ENCODE results near the gene NDUFB10.

DNA sequence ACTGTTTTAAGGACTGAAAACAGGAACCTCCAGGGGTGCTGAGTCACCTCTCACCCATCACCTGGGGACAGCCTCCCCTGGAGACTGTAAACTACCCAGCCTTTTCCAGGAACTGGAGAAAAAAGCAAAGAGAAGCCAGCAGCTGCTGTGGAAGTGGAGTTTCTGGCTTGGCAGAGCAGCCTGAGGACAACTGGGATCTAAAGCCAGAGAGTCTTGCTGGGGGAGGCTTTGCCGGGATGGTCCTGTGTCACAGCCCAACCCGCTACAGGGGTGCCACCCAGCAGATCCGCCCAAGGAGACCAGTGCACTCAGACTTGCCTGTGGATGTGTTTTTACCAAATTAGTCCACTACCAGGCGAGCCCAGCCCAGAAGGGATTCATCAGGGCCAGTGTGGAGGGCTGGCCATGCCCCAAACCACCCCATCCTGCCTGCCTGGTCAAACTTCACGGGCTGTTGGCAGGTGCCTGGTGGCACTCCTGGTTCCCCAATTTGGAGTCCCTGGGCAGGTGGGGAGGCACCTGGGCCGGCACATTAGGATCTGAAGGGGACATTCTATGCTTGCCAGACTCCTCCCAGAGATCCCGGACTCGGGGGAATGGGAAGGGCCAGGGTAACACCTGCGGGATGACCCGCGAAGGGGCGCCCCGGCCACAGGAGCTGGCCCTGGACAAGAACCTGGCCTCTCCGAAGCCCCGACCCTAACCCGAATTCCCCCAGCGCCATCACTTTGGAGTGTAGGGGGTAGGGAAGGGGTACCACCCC, 17.1 kb upstream of the NDUFB10 start:
- TF ChIP-seq CTCF (IDR thresholded peaks at IDR 0.05; ENCODE audit: insufficient read depth, low read depth, low read length): no peak
- TF ChIP-seq EZH2 (IDR thresholded peaks at IDR 0.05; ENCODE audit: insufficient read depth, low read length): no peak
